Osteocyte (in vitro differentiated cells): Measurements from ENCODE around the gene PLEKHA6. TPM values are rescaled to one million over a fixed set of nuclear protein-coding genes. Genes with fewer than 3 reads are reported as not detected.

Experiments
- DNase-seq: peaks from one replicate; pipeline ENCODE4 v3.0.0; 2021; ENCODE audit warnings: mixed read lengths; ENCODE audit not compliant: unreplicated experiment; ENCODE audit errors: extremely low spot score
- H3K27ac Mint-ChIP-seq: one replicate; pipeline ENCODE4 v1.8.0; 2021; ENCODE audit warnings: mild to moderate bottlenecking, mixed read lengths; ENCODE audit not compliant: unreplicated experiment
- H3K27me3 Mint-ChIP-seq: one replicate; pipeline ENCODE4 v1.8.0; 2021; ENCODE audit warnings: mixed read lengths; ENCODE audit not compliant: unreplicated experiment
- H3K36me3 Mint-ChIP-seq: one replicate; pipeline ENCODE4 v1.8.0; 2021; ENCODE audit warnings: mixed read lengths; ENCODE audit not compliant: unreplicated experiment
- H3K4me1 Mint-ChIP-seq: one replicate; pipeline ENCODE4 v1.8.0; 2021; ENCODE audit warnings: mixed read lengths; ENCODE audit not compliant: unreplicated experiment
- H3K4me3 Mint-ChIP-seq: one replicate; pipeline ENCODE4 v1.8.0; 2021; ENCODE audit warnings: mild to moderate bottlenecking, moderate library complexity, mixed read lengths; ENCODE audit not compliant: unreplicated experiment
- H3K9me3 Mint-ChIP-seq: one replicate; pipeline ENCODE4 v1.8.0; 2021; ENCODE audit warnings: mixed read lengths; ENCODE audit not compliant: unreplicated experiment
- total RNA-seq: library from RNA; stranded (reverse); gene quantifications from 2 replicates; pipeline ENCODE4 v1.2.1, GENCODE V29; 2021
- TF ChIP-seq, protein P1 (sequence below): fragments of 200-600 bp; sonication (generic); IDR thresholded peaks from 2 replicates; pipeline ENCODE4 v1.5.0; 2021; ENCODE audit warnings: antibody characterized with exemption, mild to moderate bottlenecking, moderate library complexity

The PLEKHA6 gene
- total RNA-seq, 1 donor from 2014 or later: 0.24 TPM

DNA sequence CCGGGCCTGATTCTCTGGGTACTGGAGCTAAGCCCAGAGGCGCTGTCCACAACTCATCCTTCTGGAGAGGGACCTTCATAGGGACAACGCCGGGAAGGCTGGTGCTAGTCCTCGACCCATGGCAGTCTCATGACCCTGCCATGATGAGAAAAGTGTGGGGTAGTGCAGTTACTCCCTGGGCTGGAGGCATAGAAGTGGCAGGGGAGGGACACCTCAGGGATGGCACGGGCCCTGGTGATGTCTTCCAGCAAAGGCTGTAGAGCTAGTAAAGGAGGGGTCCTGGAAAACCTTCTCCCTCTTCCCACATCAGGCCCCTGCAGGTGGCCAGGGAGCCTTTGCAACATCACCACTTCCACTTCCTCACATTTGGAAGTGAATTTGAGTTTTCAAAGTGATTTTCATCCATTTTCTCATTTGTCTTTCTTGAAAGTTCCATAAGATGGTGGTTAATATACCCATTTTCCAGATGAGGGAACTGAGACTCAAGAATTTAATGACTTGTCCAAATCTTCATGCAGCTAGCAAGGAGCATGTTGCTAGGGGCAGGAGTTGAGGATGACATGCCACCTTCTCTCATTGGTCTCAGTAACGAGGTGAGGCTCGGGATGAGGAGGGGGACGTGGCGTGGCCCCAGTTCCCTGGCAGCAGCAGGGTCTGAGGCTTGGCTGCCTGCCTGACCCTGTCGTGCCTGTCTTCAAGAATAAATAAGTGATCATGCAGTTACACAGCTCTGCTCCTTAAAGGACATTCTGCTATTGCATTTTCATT, 142.7 kb downstream of the PLEKHA6 start:
- TF ChIP-seq, protein P1, sequence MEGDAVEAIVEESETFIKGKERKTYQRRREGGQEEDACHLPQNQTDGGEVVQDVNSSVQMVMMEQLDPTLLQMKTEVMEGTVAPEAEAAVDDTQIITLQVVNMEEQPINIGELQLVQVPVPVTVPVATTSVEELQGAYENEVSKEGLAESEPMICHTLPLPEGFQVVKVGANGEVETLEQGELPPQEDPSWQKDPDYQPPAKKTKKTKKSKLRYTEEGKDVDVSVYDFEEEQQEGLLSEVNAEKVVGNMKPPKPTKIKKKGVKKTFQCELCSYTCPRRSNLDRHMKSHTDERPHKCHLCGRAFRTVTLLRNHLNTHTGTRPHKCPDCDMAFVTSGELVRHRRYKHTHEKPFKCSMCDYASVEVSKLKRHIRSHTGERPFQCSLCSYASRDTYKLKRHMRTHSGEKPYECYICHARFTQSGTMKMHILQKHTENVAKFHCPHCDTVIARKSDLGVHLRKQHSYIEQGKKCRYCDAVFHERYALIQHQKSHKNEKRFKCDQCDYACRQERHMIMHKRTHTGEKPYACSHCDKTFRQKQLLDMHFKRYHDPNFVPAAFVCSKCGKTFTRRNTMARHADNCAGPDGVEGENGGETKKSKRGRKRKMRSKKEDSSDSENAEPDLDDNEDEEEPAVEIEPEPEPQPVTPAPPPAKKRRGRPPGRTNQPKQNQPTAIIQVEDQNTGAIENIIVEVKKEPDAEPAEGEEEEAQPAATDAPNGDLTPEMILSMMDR: no peak
- Mint-ChIP-seq H3K9me3 (no peaks in the 10 kb centered on the region), H3K27ac (no peak overlapping the region), H3K27me3 (peaks cover 46% of the 10 kb centered on the region), H3K4me3 (no peak overlapping the region), H3K36me3 (no peaks in the 10 kb centered on the region), H3K4me1 (peaks cover 5% of the 10 kb centered on the region)
- no peak for DNase-seq

DNA sequence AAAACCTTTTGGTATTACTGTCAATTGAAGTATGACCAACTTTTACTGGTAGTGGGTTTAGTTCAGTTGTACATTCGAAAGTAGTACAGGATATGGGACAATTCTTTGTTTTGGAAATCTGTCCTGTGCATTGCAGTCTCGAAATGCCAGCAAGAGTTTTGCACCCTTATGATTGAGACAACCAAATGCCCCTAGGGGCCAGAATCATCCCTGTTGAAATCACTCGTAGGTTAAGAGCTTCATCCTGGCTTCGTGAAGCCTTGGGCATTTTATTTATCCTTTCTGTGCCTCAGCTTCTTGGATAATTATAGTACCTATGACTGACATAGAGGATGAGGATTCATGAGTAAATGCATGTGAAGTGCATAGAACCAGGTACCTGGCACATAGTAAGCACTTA, 143.5 kb downstream of the PLEKHA6 start:
- TF ChIP-seq, protein P1: no peak
- no peak for DNase-seq
- H3K4me3 Mint-ChIP-seq: no peak overlapping the region
- H3K27me3 Mint-ChIP-seq: peaks cover 42% of the 10 kb centered on the region
- H3K27ac Mint-ChIP-seq: no peak overlapping the region
- peaks cover 5% of the 10 kb centered on the region for H3K4me1 Mint-ChIP-seq
- H3K36me3 Mint-ChIP-seq: no peaks in the 10 kb centered on the region
- no peaks in the 10 kb centered on the region for H3K9me3 Mint-ChIP-seq

DNA sequence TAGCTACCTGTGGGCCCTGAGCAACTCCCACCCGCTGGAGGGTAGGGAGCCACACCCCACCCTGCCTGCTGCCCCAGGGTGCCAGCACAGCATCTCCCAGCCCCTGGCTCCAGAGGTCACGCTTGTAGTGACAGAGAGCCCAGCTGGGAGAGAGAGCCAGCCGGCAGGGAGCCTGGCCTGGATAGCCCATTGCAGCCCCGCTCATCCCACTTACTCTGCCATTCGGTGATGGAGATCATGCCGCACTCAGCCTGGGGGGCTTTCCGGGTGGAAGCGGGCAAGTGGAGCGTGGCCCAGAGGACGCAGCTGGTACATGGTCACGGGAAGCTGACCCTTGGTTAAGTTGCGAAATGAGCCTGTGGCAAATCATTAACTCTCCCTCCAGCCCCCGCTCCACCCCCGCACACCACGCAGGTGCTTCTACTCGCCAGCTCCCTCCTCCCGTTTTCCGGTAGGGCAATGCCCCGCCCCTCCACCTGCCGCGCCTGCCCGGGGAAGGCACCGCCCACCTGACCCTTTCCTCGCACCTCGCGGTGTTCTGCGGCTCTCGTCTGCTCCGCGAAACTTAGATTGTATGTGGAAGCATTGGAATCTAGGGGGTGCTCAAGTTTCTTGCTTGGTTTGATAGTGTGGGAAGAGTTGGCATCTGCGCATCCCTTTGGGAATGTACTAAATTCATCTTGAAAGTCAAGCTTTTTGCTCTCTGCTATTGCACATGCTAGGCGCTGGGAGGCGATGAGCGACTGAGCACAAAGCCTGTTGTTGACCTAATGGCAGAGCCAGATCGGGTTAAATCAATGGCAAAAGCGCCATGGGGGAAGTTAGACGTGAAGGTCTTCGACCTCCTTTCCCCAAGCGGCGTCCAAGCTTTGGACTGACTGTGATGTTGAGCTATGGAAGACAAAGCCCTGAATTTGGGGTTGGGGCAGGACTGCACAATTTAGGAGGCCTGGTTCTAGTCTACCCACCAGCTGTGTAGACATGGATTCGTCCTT, 145.8 kb downstream of the PLEKHA6 start, which contains the start of gene GOLT1A:
GOLT1A (minus strand) TSS at position 321 of the 995 bp plus-strand sequence; CDS start at position 239, 82 bp downstream.
- Mint-ChIP-seq H3K27ac (no peak within 1 kb of the TSS), H3K27me3 (peaks cover 45% of the 10 kb centered on the region)
- no peak for DNase-seq

DNA sequence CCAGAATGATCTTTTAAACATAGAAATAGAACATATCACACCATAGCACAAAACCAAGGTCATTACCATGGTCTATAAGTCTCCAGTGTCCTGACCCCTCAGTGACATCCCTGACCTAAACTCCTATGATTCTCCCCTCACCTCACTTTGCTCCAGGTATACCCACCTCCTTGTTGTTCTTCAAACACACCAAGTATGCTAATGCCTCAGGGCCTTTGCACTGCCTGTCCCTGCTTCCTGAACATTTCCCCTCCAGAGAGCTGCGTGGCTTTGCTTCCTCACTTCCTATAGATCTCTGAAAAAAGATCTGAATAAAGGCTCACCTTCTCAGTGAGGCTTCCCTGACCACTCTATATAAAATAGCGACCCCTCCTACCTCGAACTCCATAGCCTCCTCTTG, 147.0 kb downstream of the PLEKHA6 start:
- Mint-ChIP-seq H3K4me3 (no peak overlapping the region), H3K27me3 (peaks cover 43% of the 10 kb centered on the region), H3K4me1 (peaks cover 5% of the 10 kb centered on the region), H3K9me3 (no peaks in the 10 kb centered on the region), H3K27ac (no peak overlapping the region), H3K36me3 (no peaks in the 10 kb centered on the region)
- no peak for DNase-seq
- TF ChIP-seq, protein P1: no peak

More for the DNA sequence above, 145.8 kb downstream of the PLEKHA6 start, which contains the start of gene GOLT1A:
- Mint-ChIP-seq H3K4me1 (peaks cover 5% of the 10 kb centered on the region), H3K36me3 (no peaks in the 10 kb centered on the region), H3K9me3 (no peaks in the 10 kb centered on the region), H3K4me3 (peak within 1 kb of the TSS; percentile 49)
- TF ChIP-seq, protein P1: peak; percentile 74

DNA sequence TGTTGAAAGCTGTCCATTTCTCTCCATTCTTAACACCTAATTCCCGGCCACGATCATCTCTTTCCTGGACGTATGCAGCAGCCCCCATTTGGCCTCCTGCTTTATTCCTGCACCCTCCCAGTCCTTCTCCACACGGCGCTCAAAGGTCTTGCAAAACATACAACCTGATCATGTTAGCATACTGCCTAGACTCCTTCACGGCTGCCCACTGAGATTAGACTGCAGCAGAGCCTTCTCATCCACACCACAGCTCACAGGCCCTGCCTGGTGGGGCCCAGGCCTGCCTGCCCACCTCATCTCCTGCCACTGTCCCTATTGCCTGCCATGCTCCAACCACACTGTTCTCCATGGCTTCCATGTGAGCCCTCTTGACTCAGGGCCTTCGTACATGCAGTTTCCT, 148.7 kb downstream of the PLEKHA6 start:
- TF ChIP-seq, protein P1: no peak
- H3K27me3 Mint-ChIP-seq: peaks cover 53% of the 10 kb centered on the region

More for the DNA sequence above, 148.7 kb downstream of the PLEKHA6 start:
- no peaks in the 10 kb centered on the region for H3K36me3 Mint-ChIP-seq
- peaks cover 5% of the 10 kb centered on the region for H3K4me1 Mint-ChIP-seq
- no peak for DNase-seq
- H3K4me3 Mint-ChIP-seq: no peak overlapping the region
- H3K27ac Mint-ChIP-seq: no peak overlapping the region
- no peaks in the 10 kb centered on the region for H3K9me3 Mint-ChIP-seq
